ENCODE results near the gene IFT52.

The IFT52 gene, protein sequence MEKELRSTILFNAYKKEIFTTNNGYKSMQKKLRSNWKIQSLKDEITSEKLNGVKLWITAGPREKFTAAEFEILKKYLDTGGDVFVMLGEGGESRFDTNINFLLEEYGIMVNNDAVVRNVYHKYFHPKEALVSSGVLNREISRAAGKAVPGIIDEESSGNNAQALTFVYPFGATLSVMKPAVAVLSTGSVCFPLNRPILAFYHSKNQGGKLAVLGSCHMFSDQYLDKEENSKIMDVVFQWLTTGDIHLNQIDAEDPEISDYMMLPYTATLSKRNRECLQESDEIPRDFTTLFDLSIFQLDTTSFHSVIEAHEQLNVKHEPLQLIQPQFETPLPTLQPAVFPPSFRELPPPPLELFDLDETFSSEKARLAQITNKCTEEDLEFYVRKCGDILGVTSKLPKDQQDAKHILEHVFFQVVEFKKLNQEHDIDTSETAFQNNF

DNA sequence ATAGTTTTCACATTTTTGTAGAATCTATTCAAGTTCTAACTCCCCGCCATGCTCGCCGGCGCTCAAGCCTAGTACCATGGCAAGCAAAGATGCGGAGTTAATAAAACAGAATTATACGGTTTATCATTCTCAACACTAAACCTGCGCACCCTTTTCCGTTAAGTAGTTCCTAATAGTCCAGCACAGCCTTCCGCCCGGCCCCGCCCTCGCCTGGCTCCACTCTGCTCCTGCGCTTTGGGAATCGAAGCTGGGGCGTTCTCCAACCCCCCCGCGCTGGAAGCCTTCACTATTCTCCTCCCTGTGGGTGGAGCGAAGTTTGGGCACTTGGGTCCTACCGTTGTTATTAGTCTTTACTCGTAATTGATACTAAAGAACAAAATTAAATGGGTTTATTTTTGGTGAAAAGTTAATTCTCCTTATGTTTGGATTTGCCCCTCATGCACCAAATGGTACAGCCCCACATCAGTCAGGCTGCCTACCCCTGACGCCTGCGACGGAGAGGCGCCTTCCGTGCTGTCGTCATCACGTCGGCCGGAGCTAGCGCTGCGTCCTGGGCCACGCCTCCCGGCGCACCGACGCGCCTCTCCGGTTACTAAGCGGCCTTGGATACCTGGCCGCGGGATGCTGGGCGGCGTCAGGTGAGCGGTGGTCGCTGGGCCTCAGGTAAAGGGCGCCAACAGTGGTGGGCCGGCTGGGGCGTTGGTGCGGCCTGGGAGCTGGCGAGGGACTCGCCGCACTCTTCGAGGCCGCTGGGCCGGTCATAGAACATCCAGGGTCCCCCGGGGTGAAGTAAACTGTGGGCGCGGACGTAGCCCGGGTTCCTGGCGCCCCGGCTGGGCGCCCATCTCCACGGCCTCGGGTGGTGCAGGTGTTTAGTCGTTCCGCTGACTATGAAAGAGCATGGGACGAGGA, at the start of gene IFT52:
IFT52 (plus strand) TSS at position 546 of the 912 bp plus-strand sequence. CDS start 3,762 bp downstream, outside the sequence.
- peak; percentile 83 to 86 for DNase-seq (ENCODE audit: low read depth in 2 of 2)

DNA sequence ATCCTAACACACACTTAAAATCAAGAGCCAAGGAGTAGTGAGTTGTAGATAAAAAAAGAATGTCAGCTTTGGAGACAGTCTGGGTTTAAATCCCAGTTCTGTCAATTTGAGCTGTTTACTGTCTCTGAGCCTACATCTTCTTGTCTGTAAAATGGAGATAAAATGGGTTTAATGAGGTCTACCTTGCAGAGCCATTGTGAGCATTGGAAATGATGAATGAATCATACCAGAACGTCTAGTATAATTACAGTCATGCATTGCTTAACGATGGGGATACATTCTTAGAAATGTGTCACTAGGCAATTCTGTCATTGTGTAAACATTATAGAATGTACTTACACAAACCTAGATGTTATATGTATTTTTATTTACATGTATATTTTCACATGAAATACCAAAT, 49.5 kb upstream of the IFT52 start:
- no peak for DNase-seq (ENCODE audit: low read depth in 2 of 2)

DNA sequence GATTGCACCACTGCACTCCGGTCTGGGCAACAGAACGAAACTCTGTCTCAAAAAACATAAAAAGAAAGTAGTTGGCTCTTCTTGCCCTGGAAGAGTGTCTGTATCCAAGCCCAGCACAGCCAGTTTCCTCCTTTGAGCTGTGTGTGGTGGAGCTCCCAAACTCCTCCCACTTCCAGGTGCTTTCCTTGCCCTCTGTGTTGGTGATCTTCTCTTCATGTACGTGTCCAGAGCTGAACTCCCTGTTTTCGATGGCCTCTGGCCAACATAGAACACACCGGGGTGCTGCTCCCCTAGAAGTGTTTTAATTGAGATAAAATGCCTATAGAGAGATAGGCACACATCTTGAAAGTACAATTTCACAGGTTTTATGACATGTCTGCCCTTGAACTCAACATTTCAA, 48.6 kb upstream of the IFT52 start:
- no peak for DNase-seq (ENCODE audit: low read depth in 2 of 2)

DNA sequence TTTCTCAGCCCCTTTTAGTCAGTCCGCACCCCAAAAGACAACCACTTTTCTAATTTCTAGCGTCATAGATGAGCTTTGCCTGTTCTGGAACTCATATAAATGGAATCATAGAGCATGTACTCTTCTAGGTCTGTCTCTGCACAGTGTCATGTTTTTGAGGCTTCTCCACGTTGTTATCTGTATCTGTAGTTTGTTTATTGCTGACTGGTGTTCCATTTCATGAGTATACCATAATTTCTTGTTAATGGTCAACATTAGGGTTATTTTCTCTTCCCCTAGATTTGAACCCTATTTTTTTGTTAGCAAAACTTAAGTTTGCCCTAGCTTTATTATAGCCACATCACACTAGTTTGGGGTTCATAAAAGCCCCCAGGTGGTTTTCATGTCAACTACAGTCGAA, 48.1 kb upstream of the IFT52 start:
- DNase-seq (ENCODE audit: low read depth in 2 of 2), result no peak

DNA sequence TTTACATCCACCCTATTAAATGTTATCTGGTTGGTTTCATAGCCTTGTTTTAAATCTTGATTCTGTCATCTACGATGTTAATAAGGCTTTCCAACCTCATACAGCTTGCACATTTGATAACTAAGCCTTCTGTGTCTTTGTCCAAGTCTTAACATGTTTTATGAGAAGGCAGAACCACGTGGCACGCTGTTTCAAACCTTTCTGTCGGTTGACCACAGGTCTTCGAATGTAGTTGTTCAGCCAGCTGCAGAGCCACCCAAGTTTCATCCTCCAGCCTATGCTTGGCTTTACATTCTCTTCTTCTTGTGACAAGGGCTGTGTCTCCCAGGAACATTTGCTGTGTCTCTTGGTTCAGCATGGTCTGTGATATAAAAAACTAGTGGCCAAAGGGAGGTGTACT, 47.6 kb upstream of the IFT52 start:
- DNase-seq (ENCODE audit: low read depth in 2 of 2), result no peak

DNA sequence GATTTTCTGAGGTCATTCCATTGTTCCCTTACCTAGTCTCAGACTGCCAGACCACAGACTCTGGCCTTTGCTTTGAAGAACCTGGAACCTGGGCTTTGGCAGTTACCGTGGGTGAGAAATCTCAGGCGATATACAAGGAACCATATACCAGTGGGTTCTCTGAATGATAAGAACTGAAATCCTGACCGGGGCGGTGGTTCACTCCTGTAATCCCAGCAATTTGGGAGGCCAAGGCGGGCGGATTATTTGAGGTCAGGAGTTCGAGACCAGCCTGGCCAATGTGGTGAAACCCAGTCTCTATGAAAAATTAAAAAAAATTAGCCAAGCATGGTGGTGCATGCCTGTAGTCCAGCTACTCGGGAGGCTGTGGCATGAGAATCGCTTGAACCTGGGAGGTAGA, 46.2 kb upstream of the IFT52 start:
- DNase-seq (ENCODE audit: low read depth in 2 of 2), result no peak

DNA sequence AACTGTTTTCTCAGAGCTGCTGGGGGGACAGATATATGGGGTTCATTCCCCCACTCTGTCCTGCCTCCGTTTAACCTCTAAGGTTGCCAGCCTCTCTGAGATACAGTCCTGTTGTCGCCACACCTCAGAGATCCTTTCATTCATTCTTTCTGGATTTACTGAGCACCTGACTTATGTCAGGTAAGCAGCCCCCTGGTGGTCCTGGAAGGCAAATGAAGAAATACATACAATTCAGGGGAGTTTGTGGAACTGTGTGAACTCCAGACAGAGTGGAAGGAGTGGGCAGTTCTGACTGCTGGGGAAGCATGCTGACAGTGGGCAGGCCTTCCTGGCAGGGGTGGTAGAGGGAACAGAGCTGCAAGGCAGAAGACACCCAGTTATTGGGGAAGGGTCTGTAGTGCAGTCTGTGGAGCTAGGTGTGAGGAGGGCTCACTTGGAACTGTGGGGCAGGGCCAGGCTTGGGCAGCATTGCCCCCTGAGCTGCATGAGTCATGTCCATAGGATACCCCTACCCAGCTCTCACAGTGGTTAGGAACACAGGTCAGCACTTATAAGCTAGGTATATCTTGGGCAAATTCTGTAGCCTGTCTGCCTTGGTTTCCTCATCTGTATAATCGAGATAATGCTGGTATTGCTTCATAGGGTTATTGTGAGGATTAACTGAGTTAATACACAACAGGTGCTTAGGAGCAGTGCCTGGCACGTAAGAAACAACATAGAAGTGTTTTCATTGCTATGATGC, 44.7 kb upstream of the IFT52 start:
- DNase-seq (ENCODE audit: low read depth in 2 of 2), result no peak

DNA sequence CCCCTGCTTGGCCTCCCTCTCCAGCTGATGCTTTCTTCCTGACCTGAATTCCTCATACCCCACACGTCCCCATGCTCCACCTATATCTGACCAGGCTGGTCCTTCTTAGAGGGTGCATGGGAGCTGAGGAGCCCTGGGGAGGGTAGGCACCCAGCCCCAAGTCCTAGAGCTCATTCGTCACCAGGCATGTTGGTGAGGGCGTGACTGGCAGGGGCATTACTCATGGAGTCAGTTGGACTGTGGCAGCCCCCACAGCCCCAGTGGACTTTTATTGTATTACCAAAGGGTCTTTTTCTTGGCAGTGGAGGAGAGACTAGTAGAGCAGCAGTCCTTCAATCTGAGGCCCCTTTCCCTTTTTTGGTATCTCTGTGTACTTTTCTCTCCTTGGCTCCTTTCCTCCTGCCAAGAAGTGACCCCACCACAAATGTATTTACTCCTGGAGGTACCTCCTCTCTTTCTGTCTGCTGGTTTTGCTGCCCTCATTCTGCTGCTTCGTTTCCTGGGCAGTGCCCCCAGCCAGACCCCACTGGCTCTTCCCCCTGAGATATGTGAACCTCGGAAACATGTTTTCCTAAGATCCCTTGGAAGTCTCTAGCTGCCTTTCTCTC, 42.4 kb upstream of the IFT52 start:
- no peak for DNase-seq (ENCODE audit: low read depth in 2 of 2)

DNA sequence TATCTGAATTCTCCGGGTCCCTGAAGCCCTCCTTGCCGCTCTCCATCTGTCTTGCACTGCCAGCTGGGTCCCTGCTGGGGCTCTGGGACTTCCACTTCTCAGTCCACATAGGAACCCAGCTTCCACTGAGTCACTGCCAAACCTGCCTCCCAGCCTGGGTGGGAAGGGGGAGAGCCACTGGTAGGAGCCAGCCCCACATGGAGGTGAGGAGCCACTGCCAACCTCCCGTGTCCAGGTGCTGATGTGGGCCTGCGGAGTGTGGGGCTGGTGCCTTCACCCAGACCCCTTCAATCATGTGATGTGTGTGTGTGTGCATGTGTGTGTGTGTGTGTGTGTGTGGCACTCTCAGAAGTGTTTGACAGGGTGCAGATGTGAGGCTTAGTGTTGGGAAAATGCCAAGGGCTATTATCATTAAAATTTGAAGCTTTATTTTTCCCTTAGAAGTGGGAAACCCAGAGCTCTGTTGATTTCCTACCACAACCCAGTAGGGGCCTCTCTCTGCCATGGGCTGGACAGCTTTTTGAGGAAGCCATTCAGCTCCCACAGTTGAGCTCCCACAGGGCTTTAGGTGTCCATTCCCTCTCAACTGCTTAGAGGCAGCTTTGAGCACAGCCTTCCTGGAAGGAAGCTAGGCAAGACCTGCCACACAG, 41.2 kb upstream of the IFT52 start:
- DNase-seq (ENCODE audit: low read depth in 2 of 2), result no peak

DNA sequence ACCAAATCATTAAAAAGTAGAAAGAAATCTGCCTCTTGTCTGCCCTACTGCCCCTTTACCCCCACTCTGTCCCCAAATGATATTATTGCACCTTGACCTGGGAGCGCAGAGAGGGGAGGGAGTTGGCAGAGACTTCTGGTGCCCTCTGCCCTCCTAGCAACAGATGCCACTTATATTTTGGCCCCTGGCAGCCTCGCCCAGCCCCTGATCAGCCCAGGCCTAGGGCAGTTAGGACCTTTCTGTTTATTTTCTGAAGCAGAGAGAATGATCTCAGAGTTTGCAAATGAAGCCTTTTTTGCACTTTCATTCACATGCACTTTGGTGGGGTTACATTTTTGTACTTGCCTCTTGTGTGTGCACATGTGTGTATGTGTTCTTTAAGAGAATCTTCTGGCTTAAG, 40.3 kb upstream of the IFT52 start:
- no peak for DNase-seq (ENCODE audit: low read depth in 2 of 2)

DNA sequence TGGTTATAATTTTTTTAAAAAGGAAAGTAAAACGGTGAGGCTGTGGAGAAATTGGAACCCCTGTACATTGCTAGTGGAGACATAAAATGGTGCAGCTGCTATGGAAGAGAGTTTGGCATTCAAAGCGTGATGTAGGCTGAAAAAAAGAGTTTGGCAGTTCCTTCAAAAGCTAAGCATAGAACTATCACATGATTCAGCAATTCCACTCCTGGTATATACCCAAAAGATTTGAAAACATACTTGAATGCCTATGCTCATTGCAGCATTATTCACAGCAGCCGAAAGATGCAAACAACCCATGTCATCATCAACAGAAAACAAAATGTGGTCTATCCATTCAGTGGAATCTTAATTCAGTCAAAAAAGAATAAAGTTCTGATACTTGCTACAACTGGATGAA, 36.4 kb upstream of the IFT52 start:
- DNase-seq (ENCODE audit: low read depth in 2 of 2), result no peak

DNA sequence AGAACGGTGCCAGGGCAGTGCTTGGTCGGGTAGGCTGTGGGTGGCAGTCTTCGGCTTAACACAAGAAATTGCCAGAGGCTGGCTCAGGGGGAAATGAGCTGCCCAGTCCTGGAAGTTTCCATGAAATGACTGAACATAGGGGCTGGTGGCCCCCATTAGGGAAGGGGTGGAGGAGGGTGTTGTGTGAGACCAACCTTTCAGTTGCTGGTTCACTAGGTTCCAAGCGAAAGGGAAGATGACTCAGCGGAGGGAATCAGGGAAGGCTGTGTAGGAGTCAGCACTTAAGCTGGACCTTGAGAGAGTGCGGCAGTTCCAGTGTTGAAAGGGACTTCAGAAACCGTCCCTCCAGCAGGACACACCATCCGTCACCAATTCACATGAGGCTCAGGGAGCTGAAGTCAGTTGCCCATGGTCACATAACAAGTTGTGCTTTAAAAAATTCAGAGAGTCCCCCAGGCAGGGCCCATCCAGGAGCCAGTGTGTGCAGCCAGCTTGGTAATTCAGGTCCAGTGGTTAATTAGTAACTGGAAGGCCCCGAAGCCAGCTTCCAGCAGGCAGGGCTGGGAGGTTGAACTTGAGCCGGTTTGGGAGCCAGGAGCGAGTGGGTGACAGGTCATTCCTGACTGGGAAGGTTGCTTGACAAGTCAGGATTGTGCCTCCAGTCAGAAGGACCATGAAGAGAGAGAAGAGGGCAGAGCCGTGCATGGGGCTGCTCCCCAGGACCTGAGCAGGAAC, 32.2 kb upstream of the IFT52 start, which contains the start of gene SGK2:
SGK2 (plus strand) TSS at position 616 of the 735 bp plus-strand sequence. CDS start 7,469 bp downstream, outside the sequence.
- DNase-seq (ENCODE audit: low read depth in 2 of 2), result no peak

DNA sequence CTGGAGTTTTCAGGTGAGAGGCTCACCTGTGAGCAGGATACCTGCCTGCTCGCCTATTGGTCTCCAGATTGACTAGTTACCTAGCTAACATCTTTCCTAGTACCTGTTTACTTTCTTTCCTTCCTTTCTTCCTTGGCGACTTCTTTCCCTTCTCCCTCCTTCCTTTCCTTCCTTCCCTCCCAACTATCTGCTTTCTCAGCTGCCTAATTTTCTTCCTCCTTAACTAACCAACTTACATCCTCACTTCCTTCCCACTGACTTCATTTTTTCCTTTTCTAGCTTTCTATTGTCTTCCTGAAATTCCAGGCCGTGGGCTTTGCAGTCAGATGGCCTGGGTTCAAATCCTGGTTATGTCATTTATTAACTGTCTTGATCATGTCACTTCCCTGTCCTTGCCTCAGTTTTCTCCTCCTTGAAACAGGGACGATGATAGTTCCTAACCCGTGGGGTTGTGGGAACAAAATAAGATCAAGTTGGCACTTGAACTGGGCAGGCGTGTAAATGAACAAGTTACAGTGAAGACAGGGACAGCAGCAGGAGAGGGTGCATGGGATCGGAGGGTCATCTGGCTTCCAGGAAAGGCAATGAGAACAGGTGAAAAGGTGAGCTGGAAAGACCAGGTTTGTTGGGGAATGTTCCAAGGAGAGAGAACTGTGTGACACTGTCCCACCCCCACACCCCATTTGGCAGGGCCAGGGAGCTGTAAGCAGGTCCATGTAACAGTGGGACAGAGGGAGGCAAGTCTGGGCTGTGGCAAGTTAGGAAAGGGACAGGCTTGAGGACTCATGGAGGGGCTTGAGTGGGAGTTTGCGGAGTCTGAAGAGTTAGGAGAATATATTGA, 31.4 kb upstream of the IFT52 start:
- no peak for DNase-seq (ENCODE audit: low read depth in 2 of 2)

DNA sequence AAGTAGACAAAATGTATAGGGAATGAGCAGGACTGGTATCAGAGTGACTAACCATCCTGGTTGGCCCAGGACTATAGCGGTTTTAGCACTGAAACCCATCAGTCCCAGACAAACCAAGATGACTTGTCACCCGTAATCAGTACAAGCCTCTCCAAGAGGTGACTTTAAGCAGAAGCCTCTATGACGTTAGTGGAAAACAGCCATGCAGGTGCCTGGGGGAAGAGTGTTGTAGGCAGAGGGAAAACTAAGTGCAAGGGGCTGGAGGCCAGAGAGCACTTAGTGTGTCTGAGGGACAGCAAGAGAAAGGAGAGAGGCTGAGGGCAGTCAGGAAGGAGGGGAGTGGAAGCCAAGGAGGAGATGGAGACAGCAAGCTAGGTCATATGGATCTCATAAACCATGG, 29.8 kb upstream of the IFT52 start:
- DNase-seq (ENCODE audit: low read depth in 2 of 2), result no peak

DNA sequence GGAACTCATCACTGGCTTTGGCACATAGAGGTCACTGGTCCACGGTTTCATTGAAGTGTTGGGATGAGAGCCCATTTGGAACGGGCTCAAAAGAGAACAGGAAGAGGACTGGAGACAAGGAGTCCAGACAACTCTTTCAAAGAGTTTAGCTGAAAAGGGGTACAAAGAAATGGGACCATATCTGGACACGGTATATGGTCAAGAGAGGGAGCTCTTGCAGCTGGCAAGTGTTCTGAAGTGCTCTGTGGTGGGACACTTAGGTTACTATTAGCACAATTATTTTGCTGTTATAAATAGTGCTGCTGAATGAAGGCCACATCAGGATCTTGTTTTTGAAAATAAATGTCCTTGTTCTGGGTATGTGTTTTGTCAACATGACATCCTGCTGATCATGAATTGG, 27.3 kb upstream of the IFT52 start:
- DNase-seq (ENCODE audit: low read depth in 2 of 2), result no peak

DNA sequence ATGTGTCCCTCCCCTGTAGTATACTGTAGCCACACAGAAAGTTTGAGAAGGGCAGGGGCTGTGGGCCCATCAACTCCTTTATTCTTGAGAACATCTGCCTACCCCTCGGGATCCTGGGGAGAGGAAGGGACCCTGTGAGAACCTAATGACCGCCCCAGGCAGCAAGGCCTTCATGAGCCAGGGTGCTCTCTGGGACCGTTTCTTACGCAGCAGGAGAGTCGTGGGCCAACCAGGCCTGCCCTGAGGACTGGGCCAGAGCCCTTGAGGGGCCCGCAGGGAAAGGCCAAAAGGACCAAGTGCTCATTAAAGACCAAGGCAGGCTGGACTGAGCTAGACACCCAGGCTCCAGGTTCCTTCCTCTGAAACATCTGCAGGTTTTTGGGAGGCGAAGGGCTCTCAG, 26.7 kb upstream of the IFT52 start:
- DNase-seq (ENCODE audit: low read depth in 2 of 2), result no peak

DNA sequence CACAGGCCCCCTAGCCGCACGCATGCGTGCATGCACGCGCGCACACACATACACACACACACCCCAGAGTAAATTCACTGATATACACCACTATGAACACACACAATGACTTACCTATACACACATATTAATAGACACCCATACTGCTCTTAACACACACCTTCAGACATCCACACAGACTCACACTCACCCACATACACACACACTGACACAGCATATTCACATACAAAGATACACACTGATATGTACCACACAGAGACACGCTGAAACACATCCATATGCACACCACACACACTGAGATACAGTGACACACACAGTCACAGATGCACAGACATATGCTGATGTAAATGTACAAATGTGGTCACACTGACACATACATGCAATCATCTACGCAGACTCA, 26.3 kb upstream of the IFT52 start:
- DNase-seq (ENCODE audit: low read depth in 2 of 2), result no peak

DNA sequence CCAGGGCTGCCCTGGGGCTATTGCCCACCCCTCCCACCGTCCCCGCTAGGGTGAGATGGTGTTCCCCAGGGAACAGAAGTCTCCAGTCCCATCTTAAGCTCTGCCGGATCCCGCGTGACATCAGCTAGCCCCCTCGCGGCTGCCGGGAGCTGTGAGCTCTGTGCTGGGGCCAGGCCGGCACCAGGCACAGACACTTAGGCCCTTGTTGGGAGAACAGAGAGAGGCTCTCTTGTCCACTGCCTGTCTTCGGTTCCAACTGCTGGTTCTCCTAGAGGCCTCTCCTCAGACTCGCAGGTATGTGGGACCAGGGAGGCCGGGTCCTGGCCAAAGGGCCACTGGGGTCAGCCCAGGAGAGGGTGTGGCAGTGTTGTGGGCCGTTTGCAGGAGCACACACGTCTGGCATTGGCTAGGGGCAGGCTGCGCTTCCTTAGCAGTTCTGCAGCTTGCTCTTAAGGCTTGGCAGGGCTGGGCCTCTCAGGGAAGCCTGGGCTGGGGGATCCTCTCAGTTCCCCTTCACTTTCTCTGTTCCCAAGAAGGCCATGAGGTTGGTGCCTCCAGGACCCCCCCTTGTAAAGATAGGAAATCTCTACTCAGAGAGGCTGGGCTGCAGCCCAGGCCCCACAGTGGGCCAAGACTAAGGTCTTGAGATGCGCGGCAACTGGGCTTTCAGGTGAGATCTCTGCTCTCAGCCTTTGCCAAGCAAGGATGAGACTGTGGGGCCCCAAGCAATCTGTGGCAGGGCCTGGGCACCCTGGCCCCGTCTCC, 25.6 kb upstream of the IFT52 start:
- no peak for DNase-seq (ENCODE audit: low read depth in 2 of 2)

DNA sequence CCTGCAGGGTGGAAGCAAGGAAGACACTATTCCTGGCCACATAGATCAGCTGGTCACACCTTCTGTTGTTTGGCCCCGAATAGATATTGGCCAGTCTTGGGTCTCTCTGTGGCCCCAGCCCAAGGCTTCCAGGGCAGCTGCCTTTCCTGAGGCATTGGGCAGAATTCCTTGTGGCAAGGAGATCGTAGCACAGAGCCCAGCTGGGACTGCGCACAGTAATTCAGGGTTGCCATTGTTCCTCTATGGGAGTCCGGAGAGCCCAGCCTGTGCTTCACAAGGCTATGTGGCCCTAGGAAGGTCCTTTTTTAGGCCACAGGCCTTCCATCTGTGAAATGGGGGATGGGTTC, 25.0 kb upstream of the IFT52 start:
- DNase-seq (ENCODE audit: low read depth in 2 of 2), result no peak
